K562 (cell line): Measurements from ENCODE around the gene FMN2. TPM values are rescaled to one million over a fixed set of nuclear protein-coding genes. Genes with fewer than 3 reads are reported as not detected.

Source experiments
- ATAC-seq: fragments of 200-7000 bp; cut with Tn5 transposase; 3 replicates; pipeline ENCODE4 v1.9.1; 2020; ENCODE audit warnings: moderate library complexity
- BruUV-seq: library from RNA; stranded (reverse); fragments of 400-500 nt; replicated peaks from 2 replicates; lab custom pipeline; 2021; lab: Mats Ljungman, UMichigan
- CTCF ChIA-PET: fragments of 300-600 bp; formaldehyde crosslinking; extraction: SDS; loops from one replicate; lab custom pipeline; 2021; ENCODE audit warnings: low intra/inter-chr PET ratio; lab: Yijun Ruan, JAX
- POLR2A ChIA-PET: fragments of 300-600, 350-650 bp; sonication (Branson Sonifier 250); formaldehyde crosslinking; extraction: SDS; loops from one replicate; lab custom pipeline; 2021; ENCODE audit warnings: antibody characterized with exemption, inconsistent platforms; lab: Yijun Ruan, JAX
- DNase-seq, 4 experiments: peaks; one replicate each; pipeline versions ENCODE4 v3.0.0 to v3.0.0-alpha.2; 2011 to 2018; ENCODE audit warnings: low spot score in 3 of 4, mixed read lengths in 3 of 4; ENCODE audit errors: extremely low read depth in 1 of 4
- FAIRE-seq: peaks from 2 replicates; lab custom pipeline; 2011; peaks lifted over from hg19 to GRCh38; lab: Jason Lieb, UNC
- H2AFZ ChIP-seq: 2 replicates; pipeline ENCODE4 v1.6.0; 2011; ENCODE audit warnings: low read depth, low read length, control low read depth, inconsistent platforms
- H3K27ac ChIP-seq: fragments of 200-600 bp; 3 replicates; pipeline ENCODE4 v1.8.0; 2011; ENCODE audit warnings: low read depth, mild to moderate bottlenecking, control low read depth, inconsistent platforms, low read length, moderate library complexity, mixed read lengths; ENCODE audit errors: extremely low read depth
- H3K27me3 ChIP-seq, 2 experiments: fragments of 300-600 bp in 1 of 2; 2 replicates in 1 of 2; 3 replicates in 1 of 2; pipeline versions ENCODE4 v1.6.0 to v1.8.0; 2011; ENCODE audit warnings: inconsistent platforms in 2 of 2, low read length in 2 of 2, mild to moderate bottlenecking in 1 of 2, mixed read lengths in 1 of 2, moderate library complexity in 1 of 2; ENCODE audit not compliant: control insufficient read depth in 2 of 2, insufficient read depth in 2 of 2
- H3K36me3 ChIP-seq: fragments of 300-600 bp; 3 replicates; pipeline ENCODE4 v1.8.0; 2011; ENCODE audit warnings: mild to moderate bottlenecking, low read length, inconsistent platforms; ENCODE audit not compliant: control insufficient read depth, insufficient read depth
- H3K4me1 ChIP-seq, 2 experiments: fragments of 200-600 bp in 1 of 2; replicated peaks in 1 of 2; 2 replicates in 1 of 2; 3 replicates in 1 of 2; pipeline versions ENCODE4 v1.5.1 to v1.8.0; 2011; ENCODE audit warnings: inconsistent platforms in 2 of 2, low read length in 2 of 2, mild to moderate bottlenecking in 1 of 2, mixed read lengths in 1 of 2, moderate library complexity in 1 of 2; ENCODE audit not compliant: control insufficient read depth in 2 of 2, insufficient read depth in 2 of 2
- H3K4me2 ChIP-seq: 2 replicates; pipeline ENCODE4 v1.6.1; 2011; ENCODE audit warnings: low read length, control low read depth, inconsistent platforms, mixed read lengths; ENCODE audit not compliant: insufficient read depth
- H3K4me3 ChIP-seq: fragments of 200-600 bp; sonication (generic), shearing (Covaris generic); 2 replicates; pipeline ENCODE4 v1.5.1; 2016; ENCODE audit warnings: control low read depth, inconsistent platforms
- H3K79me2 ChIP-seq: fragments of 200-600 bp; 3 replicates; pipeline ENCODE4 v1.8.0; 2011; ENCODE audit warnings: low read length, inconsistent platforms; ENCODE audit not compliant: control insufficient read depth, insufficient read depth
- H3K9ac ChIP-seq, 2 experiments: 2 replicates each; pipeline versions ENCODE4 v1.6.0 to v1.6.1; 2011; ENCODE audit warnings: low read depth in 2 of 2, low read length in 2 of 2, control low read depth in 1 of 2, inconsistent platforms in 1 of 2, mild to moderate bottlenecking in 1 of 2, mixed read lengths in 1 of 2; ENCODE audit not compliant: insufficient read depth in 1 of 2
- H3K9me1 ChIP-seq: one replicate; pipeline ENCODE4 v1.6.0; 2011; ENCODE audit warnings: inconsistent platforms, mild to moderate bottlenecking, low read length, moderate library complexity; ENCODE audit not compliant: control insufficient read depth, insufficient read depth
- H3K9me3 ChIP-seq: replicated peaks from 2 replicates; pipeline ENCODE4 v1.5.1; 2011; ENCODE audit warnings: low read depth, low read length, inconsistent platforms; ENCODE audit not compliant: control insufficient read depth, insufficient read depth
- H4K20me1 ChIP-seq: replicated peaks from 2 replicates; pipeline ENCODE4 v1.6.1; 2011; ENCODE audit warnings: low read length, inconsistent platforms, mixed read lengths; ENCODE audit not compliant: control insufficient read depth, insufficient read depth
- ARID2 ChIP-seq: fragments of 450-650 bp; IDR thresholded peaks from 2 replicates; pipeline ENCODE4 v1.6.1; 2017; ENCODE audit warnings: antibody characterized with exemption, mild to moderate bottlenecking
- BMI1 ChIP-seq: fragments of 150-350 bp; IDR thresholded peaks from 2 replicates; pipeline ENCODE4 v1.6.1; 2014; ENCODE audit warnings: low read length
- CAMTA2 ChIP-seq: fragments of 250-450 bp; sonication (Bioruptor Pico); conservative IDR thresholded peaks from 2 replicates; pipeline ENCODE4 v1.5.1; 2022
- CBX2 ChIP-seq: fragments of 200-600 bp; sonication (generic); IDR thresholded peaks from one replicate; pipeline ENCODE4 v1.6.1; 2012; ENCODE audit warnings: mild to moderate bottlenecking, low read length, inconsistent platforms; ENCODE audit not compliant: insufficient read depth, poor library complexity, severe bottlenecking
- ELF1 ChIP-seq: fragments of 200-800 bp; sonication (Bioruptor generic); IDR thresholded peaks from 2 replicates; pipeline ENCODE4 v1.6.1; 2016; ENCODE audit warnings: missing genetic modification characterization, missing compliant biosample characterization
- ESRRA ChIP-seq: fragments of 450-650 bp; IDR thresholded peaks from 2 replicates; pipeline ENCODE4 v1.6.1; 2014; ENCODE audit warnings: low read depth, mild to moderate bottlenecking, moderate library complexity, borderline replicate concordance
- HDAC3 ChIP-seq: fragments of 450-650 bp; IDR thresholded peaks from 2 replicates; pipeline ENCODE4 v1.6.1; 2018; ENCODE audit warnings: borderline replicate concordance, mild to moderate bottlenecking, moderate library complexity; ENCODE audit not compliant: partially characterized antibody
- MBD2 ChIP-seq: sonication (generic); IDR thresholded peaks from 2 replicates; pipeline ENCODE4 v1.6.1; 2016; ENCODE audit warnings: low read depth, borderline replicate concordance
- NCOA6 ChIP-seq: fragments of 450-650 bp; IDR thresholded peaks from 2 replicates; pipeline ENCODE4 v1.6.1; 2017; ENCODE audit warnings: mild to moderate bottlenecking
- SIX5 ChIP-seq, 2 experiments: IDR thresholded peaks; 2 replicates each; pipeline ENCODE4 v1.6.1; 2011; ENCODE audit warnings: low read length in 2 of 2, borderline replicate concordance in 1 of 2, low read depth in 1 of 2, mild to moderate bottlenecking in 1 of 2, moderate library complexity in 1 of 2; ENCODE audit not compliant: insufficient read depth in 1 of 2
- TEAD2 ChIP-seq: fragments of 450-650 bp; IDR thresholded peaks from 2 replicates; pipeline ENCODE4 v1.6.1; 2016; ENCODE audit warnings: missing genetic modification characterization, control low read depth, missing compliant biosample characterization
- XRCC5 ChIP-seq: fragments of 200-400 bp; formaldehyde crosslinking; IDR thresholded peaks from 2 replicates; pipeline ENCODE4 v1.6.1; 2017; ENCODE audit warnings: low read depth, mild to moderate bottlenecking, low read length
- ZNF24 ChIP-seq: fragments of 450-650 bp; IDR thresholded peaks from 2 replicates; pipeline ENCODE4 v1.6.1; 2016
- ZNF3 ChIP-seq: fragments of 250-450 bp; sonication (Bioruptor Pico); IDR thresholded peaks from 2 replicates; pipeline ENCODE4 v1.5.0; 2021; ENCODE audit warnings: mild to moderate bottlenecking, moderate library complexity
- ZNF76 ChIP-seq: fragments of 250-450 bp; sonication (Bioruptor Pico); IDR thresholded peaks from 2 replicates; pipeline ENCODE4 v1.4.0; 2020; ENCODE audit warnings: mild to moderate bottlenecking, moderate library complexity, borderline replicate concordance
- WGBS: fragments of 100-300 bp; shearing (Covaris generic); methylation state at CpG from one replicate; pipeline ENCODE4 v1.1.6; 2016; ENCODE audit warnings: low coverage, mixed read lengths; ENCODE audit not compliant: insufficient coverage; ENCODE audit errors: missing lambda C conversion rate; 5-methylcytosine and 5-hydroxymethylcytosine counted together
- in situ Hi-C: fragments of 300-500 bp; cut with MboI; formaldehyde crosslinking; loops from 4 replicates; pipeline ENCODE4 v1.15.0; 2018; ENCODE audit warnings: inconsistent platforms, mixed read lengths
- intact Hi-C: fragments of 100-400 bp; cut with micrococcal nuclease; formaldehyde crosslinking; loops from 2 replicates; pipeline ENCODE4 v1.14.2; 2022
- polyA plus RNA-seq, 8 experiments: library from polyadenylated mRNA; depleted of rRNA in 4 of 8; stranded (reverse) in 5 of 8; unstranded in 3 of 8; fragments of >200 nt; fragmentation: Nextera tagmentation in 2 of 8; fragmentation: Illumina TruSeq in 1 of 8; extraction: Ambion mirVana in 2 of 8; extraction: Trizol in 1 of 8; gene quantifications; 2 replicates each; pipeline versions ENCODE4 v1.2.1 to v1.2.3, GENCODE V29; 2011 to 2014; ENCODE audit warnings: inconsistent platforms in 1 of 8, missing spikeins in 1 of 8
- total RNA-seq, 7 experiments: library from RNA; depleted of rRNA in 6 of 7; stranded (reverse); fragments of >200 nt in 6 of 7; fragmentation: Illumina TruSeq in 2 of 7; extraction: Trizol in 2 of 7; gene quantifications; 2 replicates each; pipeline versions ENCODE4 v1.2.1 to v1.2.3, GENCODE V29; 2011 to 2021; ENCODE audit warnings: low replicate concordance in 1 of 7
- TF ChIP-seq, protein P1 (sequence below): fragments of 250-450 bp; sonication (Bioruptor Pico); IDR thresholded peaks from 2 replicates; pipeline ENCODE4 v1.4.0; 2020
- TF ChIP-seq, protein P2 (sequence below): sonication (generic); formaldehyde crosslinking; IDR thresholded peaks from 2 replicates; pipeline ENCODE4 v1.8.0; 2022; ENCODE audit warnings: mild to moderate bottlenecking, missing genetic modification reagents
- TF ChIP-seq, protein P3 (sequence below): fragments of 250-450 bp; sonication (Bioruptor Pico); IDR thresholded peaks from 2 replicates; pipeline ENCODE4 v1.8.0; 2021; ENCODE audit warnings: moderate library complexity, mild to moderate bottlenecking, inconsistent platforms

The FMN2 gene
- total and polyA plus RNA-seq, 9 of the 15 experiments (the other 6 are each of a cell fraction or from before 2014, with no cell fraction given): 0.15 to 0.45 (median 0.16) TPM; not detected in 3

DNA sequence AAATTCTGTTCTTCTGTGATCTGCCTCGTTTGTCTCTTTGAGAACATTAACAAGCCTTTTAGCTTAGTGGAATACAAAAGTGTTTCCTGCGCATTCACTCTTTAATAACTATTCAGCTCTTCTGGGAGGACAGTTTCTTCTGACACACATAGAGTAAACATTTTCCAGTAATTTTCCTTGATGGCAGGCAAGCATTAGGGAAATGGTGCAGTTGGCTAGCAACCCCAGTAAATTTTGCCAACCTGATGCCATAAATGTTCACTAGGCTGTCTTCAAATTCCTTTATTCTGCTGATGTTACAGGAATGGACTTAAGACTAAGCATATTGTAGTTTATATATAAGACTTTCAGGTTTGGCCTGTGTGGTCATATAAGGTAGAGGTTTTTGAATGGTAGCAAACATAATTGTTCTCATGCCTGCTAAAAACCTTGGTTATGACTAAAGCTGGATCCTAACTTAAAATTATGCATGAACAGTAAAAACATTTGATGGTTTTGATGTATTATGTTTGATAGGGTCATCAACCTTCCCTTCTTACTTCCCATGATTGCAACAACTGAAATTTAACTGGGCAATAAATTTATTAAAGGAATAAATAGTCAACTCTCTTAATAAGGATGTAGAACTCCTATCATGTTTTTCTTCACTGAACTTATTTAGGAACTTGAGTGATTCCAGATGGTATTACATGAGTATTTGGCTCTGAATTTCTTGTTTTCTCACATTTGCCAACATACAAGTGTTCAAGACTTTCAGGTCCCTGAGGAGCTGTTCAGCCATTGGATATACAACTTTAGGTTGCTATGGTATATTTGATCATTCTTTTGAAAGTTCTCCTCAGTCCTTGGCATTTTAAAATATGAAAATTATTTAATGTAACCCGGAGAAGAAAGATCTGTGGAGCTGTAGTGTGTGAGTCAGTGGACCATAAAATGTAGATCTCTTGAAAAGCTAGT lies 223.4 kb downstream of the FMN2 start (continued):
- TF ChIP-seq, protein P1, sequence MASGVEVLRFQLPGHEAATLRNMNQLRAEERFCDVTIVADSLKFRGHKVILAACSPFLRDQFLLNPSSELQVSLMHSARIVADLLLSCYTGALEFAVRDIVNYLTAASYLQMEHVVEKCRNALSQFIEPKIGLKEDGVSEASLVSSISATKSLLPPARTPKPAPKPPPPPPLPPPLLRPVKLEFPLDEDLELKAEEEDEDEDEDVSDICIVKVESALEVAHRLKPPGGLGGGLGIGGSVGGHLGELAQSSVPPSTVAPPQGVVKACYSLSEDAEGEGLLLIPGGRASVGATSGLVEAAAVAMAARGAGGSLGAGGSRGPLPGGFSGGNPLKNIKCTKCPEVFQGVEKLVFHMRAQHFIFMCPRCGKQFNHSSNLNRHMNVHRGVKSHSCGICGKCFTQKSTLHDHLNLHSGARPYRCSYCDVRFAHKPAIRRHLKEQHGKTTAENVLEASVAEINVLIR (CRISPR knock-in tag): no peak
- no peak for TF ChIP-seq SIX5 (IDR thresholded peaks at IDR 0.05; ENCODE audit: borderline replicate concordance in 1 of 2, insufficient read depth in 1 of 2, low read depth in 1 of 2, low read length in 2 of 2)
- TF ChIP-seq, all 486 proteins: peak for 0

DNA sequence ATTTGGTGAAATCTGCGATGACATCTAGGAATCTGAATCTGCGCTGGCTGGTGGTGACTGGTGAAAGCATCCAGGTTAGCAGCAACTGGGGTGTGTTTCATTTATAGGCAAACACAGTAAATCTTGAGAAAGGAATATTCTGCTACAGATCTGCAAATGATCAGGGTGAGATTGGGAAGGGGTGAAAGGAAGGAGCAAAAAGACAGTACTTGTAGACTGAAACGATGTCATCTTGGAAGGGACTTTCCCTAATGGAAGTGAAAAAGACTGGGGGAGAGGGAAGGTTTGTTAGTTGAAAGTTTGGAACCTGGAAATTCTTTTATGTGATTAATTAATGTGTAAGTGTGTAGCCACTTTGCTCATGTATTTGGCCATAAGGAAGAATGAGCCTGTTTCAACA lies 228.3 kb downstream of the FMN2 start:
- no peak overlapping the region for H3K4me3 ChIP-seq
- CTCF ChIA-PET: no interaction called here

More for the DNA sequence above, 228.3 kb downstream of the FMN2 start:
- Histone ChIP-seq H2AFZ (no peak overlapping the region), H3K4me2 (no peak overlapping the region), H3K79me2 (no peaks in the 10 kb centered on the region), H3K4me1 (no peaks in the 10 kb centered on the region), H3K36me3 (no peaks in the 10 kb centered on the region), H3K27me3 (no peaks in the 10 kb centered on the region), H3K9me1 (no peaks in the 10 kb centered on the region), H3K27ac (no peak overlapping the region), H3K9ac (no peak overlapping the region), H4K20me1 (no peaks in the 10 kb centered on the region), H3K9me3 (no peaks in the 10 kb centered on the region; the same call in 1 of the 2 replicates)
- no TSS peak for BruUV-seq
- intact Hi-C loops: no loop called here
- ATAC-seq: no peak
- in situ Hi-C loops: no loop called here
- POLR2A ChIA-PET: no interaction called here
- no peak for TF ChIP-seq ZNF76 (CRISPR knock-in tag)
- TF ChIP-seq ESRRA: no peak
- TF ChIP-seq ARID2: no peak
- TF ChIP-seq TEAD2: no peak
- TF ChIP-seq ZNF3 (CRISPR knock-in tag): no peak
- no peak for TF ChIP-seq XRCC5
- TF ChIP-seq CBX2: no peak
- TF ChIP-seq, protein P2, sequence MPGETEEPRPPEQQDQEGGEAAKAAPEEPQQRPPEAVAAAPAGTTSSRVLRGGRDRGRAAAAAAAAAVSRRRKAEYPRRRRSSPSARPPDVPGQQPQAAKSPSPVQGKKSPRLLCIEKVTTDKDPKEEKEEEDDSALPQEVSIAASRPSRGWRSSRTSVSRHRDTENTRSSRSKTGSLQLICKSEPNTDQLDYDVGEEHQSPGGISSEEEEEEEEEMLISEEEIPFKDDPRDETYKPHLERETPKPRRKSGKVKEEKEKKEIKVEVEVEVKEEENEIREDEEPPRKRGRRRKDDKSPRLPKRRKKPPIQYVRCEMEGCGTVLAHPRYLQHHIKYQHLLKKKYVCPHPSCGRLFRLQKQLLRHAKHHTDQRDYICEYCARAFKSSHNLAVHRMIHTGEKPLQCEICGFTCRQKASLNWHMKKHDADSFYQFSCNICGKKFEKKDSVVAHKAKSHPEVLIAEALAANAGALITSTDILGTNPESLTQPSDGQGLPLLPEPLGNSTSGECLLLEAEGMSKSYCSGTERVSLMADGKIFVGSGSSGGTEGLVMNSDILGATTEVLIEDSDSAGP (CRISPR knock-in tag): no peak
- no peak for TF ChIP-seq BMI1
- TF ChIP-seq MBD2: no peak
- no peak for TF ChIP-seq ELF1 (tag)
- no peak for TF ChIP-seq ZNF24
- TF ChIP-seq, protein P3, sequence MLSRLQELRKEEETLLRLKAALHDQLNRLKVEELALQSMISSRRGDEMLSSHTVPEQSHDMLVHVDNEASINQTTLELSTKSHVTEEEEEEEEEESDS (CRISPR knock-in tag): no peak
- TF ChIP-seq CAMTA2 (CRISPR knock-in tag): no peak
- TF ChIP-seq HDAC3: no peak
- no peak for TF ChIP-seq NCOA6
- DNase-seq: no peak
- 0% methylated on average over 3 of the region's 3 CpGs for WGBS
- no peak for FAIRE-seq
